Panc1 (cell line): Measurements from ENCODE around the gene TMTC3. TPM values are rescaled to one million over a fixed set of nuclear protein-coding genes. Genes with fewer than 3 reads are reported as not detected.
A peak's percentile ranks its signal among the peaks of the same experiment; 100 is the strongest.

Source experiments
- ATAC-seq: fragments of 200-7000 bp; cut with Tn5 transposase; 2 replicates; pipeline ENCODE4 v1.9.1; 2020; ENCODE audit warnings: mild to moderate bottlenecking, moderate library complexity
- BruUV-seq: library from RNA; stranded (reverse); fragments of 400-500 nt; replicated peaks from 2 replicates; lab custom pipeline; 2021; lab: Mats Ljungman, UMichigan
- CTCF ChIA-PET: fragments of 300-600 bp; sonication (Branson Sonifier 250); formaldehyde crosslinking; loops from one replicate; lab custom pipeline; 2022; ENCODE audit warnings: antibody characterized with exemption; lab: Charles Lee
- POLR2A ChIA-PET: fragments of 300-600 bp; sonication (Branson Sonifier 250); formaldehyde crosslinking; loops from one replicate; lab custom pipeline; 2022; ENCODE audit warnings: antibody characterized with exemption; lab: Charles Lee
- DNase-seq: peaks from one replicate; pipeline ENCODE4 v3.0.0-alpha.2; 2010; ENCODE audit warnings: low read depth, low spot score
- H3K27ac ChIP-seq: 2 replicates; pipeline ENCODE4 v1.5.1; 2011; ENCODE audit warnings: mild to moderate bottlenecking, low read length, inconsistent platforms
- H3K27me3 ChIP-seq: fragments of 200-500 bp; sonication (Bioruptor generic); 2 replicates; pipeline ENCODE4 v1.6.0; 2014; ENCODE audit warnings: low read length, inconsistent platforms; ENCODE audit not compliant: control insufficient read depth, insufficient read depth
- H3K36me3 ChIP-seq: fragments of 200-500 bp; sonication (Bioruptor generic); 2 replicates; pipeline ENCODE4 v1.5.1; 2014; ENCODE audit warnings: inconsistent platforms, mild to moderate bottlenecking, low read length, moderate library complexity; ENCODE audit not compliant: control insufficient read depth, insufficient read depth
- H3K4me1 ChIP-seq: 2 replicates; pipeline ENCODE4 v1.5.1; 2011; ENCODE audit warnings: inconsistent platforms, mild to moderate bottlenecking, low read length, moderate library complexity; ENCODE audit not compliant: control insufficient read depth, insufficient read depth
- H3K4me3 ChIP-seq, 2 experiments: 2 replicates each; pipeline ENCODE4 v1.5.1; 2011 to 2012; ENCODE audit warnings: low read depth in 2 of 2, low read length in 2 of 2, mild to moderate bottlenecking in 2 of 2, inconsistent platforms in 1 of 2, moderate library complexity in 1 of 2
- H3K9me3 ChIP-seq: fragments of 200-500 bp; sonication (Bioruptor generic); 2 replicates; pipeline ENCODE4 v1.5.1; 2014; ENCODE audit warnings: low read depth, mild to moderate bottlenecking, inconsistent platforms, low read length, moderate library complexity; ENCODE audit not compliant: control insufficient read depth, insufficient read depth
- CTCF ChIP-seq: fragments of 450-650 bp; IDR thresholded peaks from 2 replicates; pipeline ENCODE4 v1.5.1; 2017; ENCODE audit warnings: mild to moderate bottlenecking
- POLR2AphosphoS5 ChIP-seq: IDR thresholded peaks from 2 replicates; pipeline ENCODE4 v1.6.1; 2012; ENCODE audit warnings: mild to moderate bottlenecking, low read depth, low read length, moderate library complexity
- REST ChIP-seq, 2 experiments: IDR thresholded peaks; 2 replicates each; pipeline ENCODE4 v1.6.1; 2011 to 2012; ENCODE audit warnings: low read depth in 2 of 2, control low read depth in 1 of 2, low read length in 1 of 2, mild to moderate bottlenecking in 1 of 2, moderate library complexity in 1 of 2; ENCODE audit not compliant: insufficient read depth in 1 of 2
- SIN3A ChIP-seq: IDR thresholded peaks from 2 replicates; pipeline ENCODE4 v1.6.1; 2012; ENCODE audit warnings: low read depth, mild to moderate bottlenecking, low read length, moderate library complexity, borderline replicate concordance; ENCODE audit not compliant: insufficient read depth
- TCF7L2 ChIP-seq: IDR thresholded peaks from 2 replicates; pipeline ENCODE4 v1.6.1; 2011; ENCODE audit warnings: mild to moderate bottlenecking, low read depth, low read length, inconsistent platforms
- in situ Hi-C: cut with HindIII; loops from 2 replicates; pipeline ENCODE4 v1.10.0; 2016; ENCODE audit warnings: low sequenced_read_pairs, low pct_unique_long_range_greater_than_20kb
- intact Hi-C: fragments of 100-400 bp; cut with micrococcal nuclease; formaldehyde crosslinking; loops from one replicate; pipeline ENCODE4 v1.10.0; 2022; ENCODE audit not compliant: unreplicated experiment
- total RNA-seq: library from RNA; stranded (reverse); gene quantifications from one replicate; pipeline ENCODE4 v1.2.1, GENCODE V29; 2021; ENCODE audit not compliant: unreplicated experiment

The TMTC3 gene
- total RNA-seq, 1 experiment from 2014 or later: 21.6 TPM

- no TSS peak for BruUV-seq
- in situ Hi-C loops: no loop called here
- ATAC-seq: no peak
- Histone ChIP-seq H3K27ac (no peak overlapping the region), H3K36me3 (no peaks in the 10 kb centered on the region), H3K4me3 (no peak overlapping the region), H3K27me3 (no peaks in the 10 kb centered on the region), H3K9me3 (no peaks in the 10 kb centered on the region), H3K4me1 (no peaks in the 10 kb centered on the region)
- TF ChIP-seq TCF7L2: 0 out of 2 replicates have a peak, but pooled peaks have one; percentile 22
- TF ChIP-seq REST (IDR thresholded peaks at IDR 0.05; ENCODE audit: insufficient read depth in 1 of 2, low read depth in 2 of 2, low read length in 1 of 2): no peak
- TF ChIP-seq SIN3A: no peak
- TF ChIP-seq POLR2AphosphoS5: no peak
- ChIA-PET POLR2A (no interaction called here), CTCF (no interaction called here)
- no peak for DNase-seq
- intact Hi-C loops: no loop called here
These were observed 40.3 kb downstream of the TMTC3 start for GRCh38 chr12:88182416-88182815.

GRCh38 chr12:88184196-88184595 is 42.1 kb downstream of the TMTC3 start:
- POLR2A ChIA-PET: no interaction called here
- DNase-seq (no peak), ATAC-seq (no peak)
- in situ Hi-C loops: no loop called here
- Histone ChIP-seq H3K9me3 (no peaks in the 10 kb centered on the region), H3K36me3 (no peaks in the 10 kb centered on the region), H3K4me3 (no peak overlapping the region), H3K27ac (no peak overlapping the region), H3K27me3 (no peaks in the 10 kb centered on the region), H3K4me1 (no peaks in the 10 kb centered on the region)
- intact Hi-C loops: no loop called here
- BruUV-seq: no TSS peak
- TF ChIP-seq SIN3A: no peak
- TF ChIP-seq REST (IDR thresholded peaks at IDR 0.05; ENCODE audit: insufficient read depth in 1 of 2, low read depth in 2 of 2, low read length in 1 of 2): no peak
- no peak for TF ChIP-seq TCF7L2
- TF ChIP-seq CTCF: no peak
- no peak for TF ChIP-seq POLR2AphosphoS5
- CTCF ChIA-PET: no interaction called here
